Astrocyte (in vitro differentiated cells and primary cell): ENCODE results near the gene TATDN2.

Experiments
- CTCF ChIP-seq: IDR thresholded peaks from 2 replicates; pipeline ENCODE4 v1.5.1; 2011; ENCODE audit warnings: low read depth, mild to moderate bottlenecking, inconsistent platforms, low read length, moderate library complexity; ENCODE audit not compliant: insufficient read depth
- EZH2 ChIP-seq: IDR thresholded peaks from 2 replicates; pipeline ENCODE4 v1.6.1; 2012; ENCODE audit warnings: mild to moderate bottlenecking, low read length, inconsistent platforms; ENCODE audit not compliant: insufficient read depth

GRCh38 chr3:10204921-10205320 lies 43.3 kb upstream of the TATDN2 start:
- TF ChIP-seq CTCF: no peak
- no peak for TF ChIP-seq EZH2
